SH-SY5Y (cell line): ENCODE measurements around the gene ZNF654.

ENCODE experiments used
- GATA2 ChIP-seq: IDR thresholded peaks from 2 replicates; pipeline ENCODE4 v1.6.1; 2011; ENCODE audit warnings: mild to moderate bottlenecking, low read depth, low read length
- GATA3 ChIP-seq: IDR thresholded peaks from 2 replicates; pipeline ENCODE4 v1.6.1; 2011; ENCODE audit warnings: low read depth, mild to moderate bottlenecking, low read length, moderate library complexity

ZNF654 gene

DNA sequence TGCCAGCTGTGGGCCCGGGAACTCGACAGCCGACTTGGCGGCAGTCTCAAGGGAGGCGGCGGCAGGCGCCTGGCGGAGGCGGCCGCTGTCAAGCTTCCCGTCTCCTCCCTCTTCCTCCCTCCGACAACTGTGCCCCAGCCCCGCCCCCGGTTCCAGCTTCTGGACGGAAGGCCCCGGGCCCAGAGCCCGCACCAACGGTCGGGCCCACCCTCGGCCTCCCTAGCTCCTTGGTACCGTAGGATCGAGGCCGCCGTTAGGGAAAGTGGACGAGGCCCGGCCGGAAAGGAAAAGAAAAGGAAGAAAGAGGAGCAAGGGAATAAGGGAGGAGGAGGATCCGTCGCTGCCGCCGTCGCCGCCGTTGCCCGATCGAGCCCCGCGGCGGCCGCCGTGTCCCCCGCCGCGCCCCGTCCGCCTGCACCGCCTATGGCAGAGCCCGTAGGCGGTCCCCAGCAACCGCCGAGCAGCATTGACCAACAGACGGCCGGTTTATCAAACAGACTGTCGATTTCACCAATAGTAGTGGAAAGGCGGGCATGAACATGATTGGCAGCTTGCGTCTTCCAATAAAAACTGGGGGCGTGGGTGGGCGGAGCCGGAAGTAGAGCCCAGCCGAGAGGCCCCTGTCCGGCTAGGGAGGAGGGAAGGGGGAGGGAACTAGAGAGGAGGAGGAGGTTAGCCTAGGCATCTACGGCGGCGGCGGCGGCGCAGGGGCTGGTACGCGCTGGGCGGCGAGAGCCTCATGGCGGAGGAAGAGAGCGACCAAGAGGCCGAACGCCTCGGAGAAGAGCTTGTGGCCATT, at the start of gene ZNF654, which contains the start of gene CGGBP1:
Gene ZNF654 (plus strand): TSS at position 675 of the 799 bp plus-strand sequence. CDS start 65 bp downstream, at position 740.
Gene CGGBP1 (minus strand): TSS at position 425 of the 799 bp plus-strand sequence. CDS start 3,029 bp downstream, outside the sequence.
- no peak for TF ChIP-seq GATA3
- peak; percentile 5; the same call in 1 of the 2 replicates for TF ChIP-seq GATA2

DNA sequence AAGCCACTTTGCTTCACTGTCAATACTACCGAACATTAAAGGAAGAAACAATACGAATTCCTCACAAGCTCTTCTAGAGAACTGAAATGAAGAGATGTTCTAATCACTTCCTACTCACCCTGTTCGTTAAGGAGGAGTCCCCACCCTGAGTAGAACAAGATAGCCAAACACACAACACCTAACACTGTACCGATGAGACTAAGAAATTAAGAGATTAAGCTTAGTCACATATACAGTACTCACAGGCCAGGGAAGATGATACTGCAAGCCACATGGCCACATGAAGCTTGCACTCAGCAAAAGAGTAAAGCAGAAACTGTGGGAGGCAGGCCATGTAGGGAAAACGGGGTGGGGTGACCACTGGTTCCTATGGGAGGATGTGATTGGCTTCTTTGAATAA, 48.2 kb upstream of the ZNF654 start:
- TF ChIP-seq GATA2: no peak
- no peak for TF ChIP-seq GATA3

DNA sequence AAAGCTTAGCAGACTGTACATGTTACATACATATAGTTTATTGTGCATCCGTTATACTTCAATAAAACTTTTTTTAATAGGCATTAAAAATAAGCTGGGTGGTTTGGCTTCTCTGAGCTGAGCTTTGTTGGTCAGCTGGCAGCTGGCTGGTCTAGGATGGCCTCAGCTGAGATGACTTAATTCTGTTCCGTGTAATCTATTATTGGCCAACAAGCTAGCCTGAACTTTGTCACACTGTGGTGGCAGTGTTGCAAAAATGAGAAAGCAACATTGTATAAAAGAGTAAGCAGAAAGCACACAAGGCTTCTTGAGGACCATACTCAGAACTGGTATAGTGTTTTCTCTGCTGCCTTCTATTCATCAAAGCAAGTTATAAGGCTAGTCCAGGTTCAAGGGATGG, 45.5 kb upstream of the ZNF654 start:
- TF ChIP-seq GATA2 (no peak), GATA3 (no peak)

DNA sequence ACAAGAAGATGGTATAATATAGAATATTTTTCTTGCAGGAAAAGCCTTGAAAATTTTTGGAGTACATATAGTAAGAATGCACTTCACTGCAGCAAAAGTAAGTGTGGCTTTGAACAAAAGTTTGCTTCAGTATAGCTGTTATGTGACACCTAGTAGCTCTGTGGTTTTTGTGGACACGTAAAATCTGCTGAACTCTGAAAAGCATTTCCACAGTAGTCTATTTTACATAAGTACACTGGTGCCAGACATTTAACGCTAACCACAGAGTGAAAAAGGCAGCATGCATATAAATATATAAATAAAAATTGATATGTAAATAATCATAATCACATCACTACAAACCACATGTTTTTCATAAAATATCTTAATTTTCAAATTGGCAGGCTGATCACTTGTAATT, 40.0 kb upstream of the ZNF654 start:
- TF ChIP-seq GATA3 (no peak), GATA2 (no peak)

DNA sequence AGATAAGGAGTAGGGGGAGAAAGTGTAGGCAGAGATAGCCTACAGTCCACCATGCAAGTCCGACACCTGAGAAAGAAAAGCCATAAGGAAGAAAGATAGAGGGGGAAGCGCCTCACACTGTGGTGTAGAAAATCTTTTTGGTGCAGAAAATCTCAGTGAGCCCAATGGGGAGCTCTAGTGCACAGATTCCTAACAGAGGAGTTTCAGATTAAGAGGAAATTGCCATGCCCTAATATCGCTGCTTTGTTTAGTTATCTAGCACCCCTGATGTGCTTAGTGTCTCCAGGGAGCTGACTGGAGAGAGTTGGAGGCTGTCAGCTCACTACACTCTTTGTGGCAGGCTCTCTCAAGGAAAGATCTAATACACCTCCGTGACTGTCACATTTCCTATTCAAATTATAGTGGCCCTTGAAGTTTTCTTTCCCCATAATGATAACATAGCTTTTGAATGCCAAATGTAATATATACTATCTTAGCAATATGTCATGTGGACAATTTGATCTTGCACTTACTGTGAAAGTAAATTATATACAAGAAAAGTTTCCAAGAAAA, 34.0 kb upstream of the ZNF654 start:
- TF ChIP-seq GATA2 (no peak), GATA3 (no peak)

DNA sequence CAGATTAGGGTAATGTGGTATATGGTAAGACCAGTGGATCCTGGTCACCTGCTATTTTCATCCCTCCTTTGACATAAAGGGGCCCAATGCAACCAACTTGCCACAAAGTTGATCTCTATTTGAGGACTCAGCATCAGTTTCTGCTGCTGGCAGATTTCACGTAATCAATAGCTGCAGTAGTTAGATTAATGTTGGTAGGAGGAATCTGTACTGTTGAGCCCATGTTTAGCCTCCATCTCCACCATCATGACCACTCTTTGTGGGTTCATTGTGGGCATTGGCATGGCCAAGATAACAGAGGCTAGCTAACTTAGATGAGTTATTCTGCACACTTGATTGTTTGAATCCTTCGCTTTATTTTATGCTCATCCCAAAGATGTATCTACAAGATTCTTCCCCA, 30.2 kb upstream of the ZNF654 start:
- no peak for TF ChIP-seq GATA2
- no peak for TF ChIP-seq GATA3

DNA sequence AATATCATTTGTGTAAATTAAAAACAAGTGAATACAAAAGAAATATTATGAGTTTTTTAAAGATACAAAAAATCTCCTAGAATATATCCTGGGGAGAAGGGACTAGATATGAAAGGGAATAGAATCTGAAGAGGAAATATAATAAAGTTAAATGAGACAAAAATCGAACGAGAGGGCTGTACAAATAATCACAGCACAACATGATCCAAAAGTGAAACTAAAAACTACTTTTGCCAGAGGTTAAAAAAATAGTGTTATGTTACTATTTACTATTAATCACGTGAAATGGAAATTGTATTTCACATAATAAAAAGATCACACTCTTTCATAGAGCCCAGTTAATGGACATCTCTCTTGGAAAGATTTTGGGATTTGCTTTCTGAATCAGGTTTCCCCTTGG, 28.8 kb upstream of the ZNF654 start:
- no peak for TF ChIP-seq GATA3
- TF ChIP-seq GATA2: no peak

DNA sequence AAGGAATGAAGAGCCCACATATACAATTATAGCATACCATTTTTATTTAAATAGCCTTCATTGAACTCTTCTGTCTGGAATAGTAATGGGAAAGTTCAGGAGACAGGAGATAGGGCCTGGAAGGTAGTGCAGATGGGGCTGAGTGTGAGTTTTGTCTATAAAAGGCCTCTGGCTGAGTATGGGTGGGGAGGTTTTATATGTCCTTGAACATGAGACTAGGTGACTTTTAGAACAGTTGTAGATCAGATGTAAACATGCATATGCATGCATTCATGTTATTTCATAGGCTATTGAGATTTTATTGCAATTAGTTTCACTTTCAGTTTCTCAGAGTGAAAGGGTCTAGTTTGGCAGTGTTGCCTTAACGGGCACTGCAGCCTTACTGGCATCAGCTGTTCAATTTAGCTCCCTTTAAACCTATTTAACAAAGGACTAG, 27.4 kb upstream of the ZNF654 start:
- TF ChIP-seq GATA2: no peak
- no peak for TF ChIP-seq GATA3

DNA sequence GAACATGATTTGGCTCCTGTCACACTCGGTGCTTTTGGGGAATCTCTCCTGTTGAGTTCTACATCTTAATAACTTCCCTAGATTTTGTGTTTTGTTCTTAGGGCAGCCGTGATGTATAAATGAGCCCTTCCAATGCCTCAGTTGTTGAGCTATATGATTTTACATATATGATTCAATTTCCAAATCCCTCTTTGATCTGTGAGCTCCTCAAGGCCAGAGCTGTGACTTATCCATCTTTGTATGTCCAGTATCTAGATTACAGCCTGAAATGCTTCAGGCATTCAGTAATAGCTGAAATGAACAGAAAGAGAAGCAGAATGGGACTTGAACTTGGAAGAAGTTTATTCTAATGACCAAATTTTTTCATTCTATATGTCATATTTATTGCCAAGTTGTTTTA, 26.8 kb upstream of the ZNF654 start:
- TF ChIP-seq GATA3 (no peak), GATA2 (no peak)

DNA sequence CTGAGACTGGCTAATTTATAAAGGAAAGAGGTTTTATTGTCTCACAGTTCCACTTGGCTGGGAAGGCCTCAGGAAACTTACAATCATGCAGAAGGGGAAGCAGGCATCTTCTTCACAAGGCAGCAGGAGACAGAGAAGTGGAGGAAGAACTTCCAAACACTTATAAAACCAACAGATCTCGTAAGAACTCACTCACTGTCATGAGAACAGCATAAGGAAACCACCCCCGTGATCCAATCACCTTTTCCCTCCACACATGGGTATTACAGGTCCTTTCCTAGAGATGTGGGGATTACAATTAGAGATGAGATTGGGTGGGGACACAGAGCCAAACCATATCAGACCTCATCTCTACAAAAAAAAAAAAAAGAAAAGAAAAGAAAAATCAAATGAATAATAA, 26.0 kb upstream of the ZNF654 start:
- TF ChIP-seq GATA3 (no peak), GATA2 (no peak)

DNA sequence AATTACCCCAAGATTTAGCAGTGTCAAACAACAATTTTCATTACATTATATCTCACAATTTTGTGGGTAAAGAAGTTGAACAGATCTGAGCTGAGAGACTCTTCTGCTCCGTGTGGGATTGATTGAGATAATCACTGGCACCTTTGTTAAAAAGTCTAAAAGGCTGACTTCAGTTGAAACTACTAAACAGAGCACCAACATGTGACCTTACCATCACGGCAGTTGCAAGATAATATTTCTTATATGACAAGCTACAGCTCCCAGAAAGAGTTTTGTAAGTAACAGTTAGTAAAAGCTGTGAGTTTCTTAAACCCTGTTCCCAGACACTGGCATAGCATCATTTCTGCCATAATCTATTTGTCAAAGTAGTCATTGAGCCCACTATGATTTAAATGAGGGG, 25.2 kb upstream of the ZNF654 start:
- TF ChIP-seq GATA3 (no peak), GATA2 (no peak)

DNA sequence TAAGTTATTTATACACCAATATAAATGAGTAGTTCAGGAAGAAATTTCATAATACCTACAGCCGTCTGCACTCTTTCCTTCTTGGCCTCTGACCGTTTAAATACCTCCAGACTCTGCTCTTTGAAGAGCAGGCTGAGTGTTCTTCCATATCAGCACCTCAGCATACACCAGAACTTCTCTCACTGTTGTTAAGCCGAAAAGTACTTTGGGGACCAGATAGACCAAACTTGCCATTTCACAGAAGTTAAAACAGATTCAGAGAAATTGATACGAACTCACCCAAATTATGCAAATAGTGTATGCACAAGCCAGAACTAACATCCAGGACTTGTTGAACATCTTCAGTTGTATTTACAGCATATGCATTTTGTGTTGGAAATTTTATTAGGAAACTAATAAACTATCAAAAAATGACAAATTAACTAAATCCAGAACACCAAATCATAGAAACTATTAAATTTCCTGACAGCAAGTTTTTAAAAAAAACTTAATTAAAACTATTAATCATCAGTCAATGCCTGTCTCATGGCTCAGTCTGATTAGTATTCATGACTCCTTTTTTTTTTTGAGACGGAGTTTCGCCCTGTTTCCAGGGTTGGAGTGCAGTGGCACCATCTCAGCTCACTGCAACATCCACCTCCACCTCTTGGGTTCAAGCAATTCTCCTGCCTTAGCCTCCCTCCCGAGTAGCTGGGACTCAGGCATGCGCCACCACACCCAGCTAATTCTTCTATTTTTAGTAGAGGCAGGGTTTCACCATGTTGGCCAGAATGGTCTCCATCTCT, 24.4 kb upstream of the ZNF654 start:
- no peak for TF ChIP-seq GATA2
- no peak for TF ChIP-seq GATA3

DNA sequence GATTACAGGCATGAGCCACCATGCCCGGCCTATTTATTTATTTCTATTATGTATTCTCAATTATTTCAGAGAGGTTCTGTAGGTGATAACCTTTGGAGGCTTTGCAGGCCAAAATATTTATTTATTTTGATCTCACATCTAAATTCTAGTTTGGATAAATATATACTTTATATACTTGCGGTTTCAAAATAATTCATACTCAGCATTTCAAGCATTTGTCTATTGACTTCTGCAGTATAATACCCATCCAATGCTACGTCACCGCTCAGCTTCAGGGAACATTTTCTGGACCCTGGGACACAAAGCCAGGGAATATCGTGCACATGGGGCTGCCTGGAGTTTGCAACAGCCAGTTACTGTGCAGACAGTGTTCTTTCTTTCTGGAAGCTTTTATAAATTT, 22.8 kb upstream of the ZNF654 start:
- TF ChIP-seq GATA2: no peak
- no peak for TF ChIP-seq GATA3

DNA sequence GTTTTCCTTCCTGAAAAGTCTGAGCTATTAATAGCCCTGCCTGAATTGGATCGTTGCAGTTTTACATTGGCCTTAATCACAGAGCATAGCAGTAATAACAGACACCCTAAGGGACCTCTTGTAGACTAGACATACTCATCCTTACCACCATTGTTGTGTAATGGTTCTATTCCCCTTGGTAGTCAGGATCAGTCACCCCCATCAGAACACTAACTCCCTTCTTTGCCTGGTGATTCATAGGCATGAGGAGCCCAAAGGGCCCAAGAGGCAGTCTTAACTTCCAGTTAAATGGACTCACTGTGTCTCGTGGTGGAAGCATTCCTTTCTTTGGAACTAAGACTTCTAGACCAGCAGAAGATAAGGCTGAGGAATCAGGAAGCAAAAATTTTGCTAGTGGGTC, 20.5 kb upstream of the ZNF654 start:
- TF ChIP-seq GATA2: no peak
- TF ChIP-seq GATA3: no peak
